GDM1 (cell line): ENCODE data around the gene LDB2.

Source experiments
- DNase-seq: peaks from one replicate; lab custom pipeline; 2025; lab: John Stamatoyannopoulos, UW

LDB2 gene

DNA sequence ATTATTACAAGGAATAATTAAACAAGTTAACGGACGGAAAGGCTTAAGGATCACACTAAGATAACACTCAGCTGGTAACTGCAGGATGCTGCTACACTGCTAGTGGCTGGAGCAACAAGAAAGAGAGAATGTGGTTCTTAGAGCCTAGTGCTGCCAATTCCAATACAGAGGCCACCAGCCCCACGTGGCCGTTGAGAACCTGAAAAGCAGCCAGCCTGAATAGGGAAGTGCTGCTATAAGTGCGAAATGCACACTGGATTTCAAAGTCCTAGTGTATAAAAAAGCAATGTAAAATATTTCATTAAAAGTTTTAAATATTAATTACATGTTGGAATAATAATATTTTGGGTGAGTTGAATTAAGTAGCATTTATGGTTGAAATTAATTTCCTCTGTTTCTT, 414.9 kb downstream of the LDB2 start:
- no peak for DNase-seq

- DNase-seq: no peak
Observed at GRCh38 chr4:16480011-16480410, 418.4 kb downstream of the LDB2 start.

- DNase-seq: no peak
Observed at GRCh38 chr4:16472537-16472936, 425.9 kb downstream of the LDB2 start.

- no peak for DNase-seq
Observed at GRCh38 chr4:16467061-16467460, 431.4 kb downstream of the LDB2 start.

- no peak for DNase-seq
Observed at GRCh38 chr4:16466581-16466980, 431.9 kb downstream of the LDB2 start.

DNA sequence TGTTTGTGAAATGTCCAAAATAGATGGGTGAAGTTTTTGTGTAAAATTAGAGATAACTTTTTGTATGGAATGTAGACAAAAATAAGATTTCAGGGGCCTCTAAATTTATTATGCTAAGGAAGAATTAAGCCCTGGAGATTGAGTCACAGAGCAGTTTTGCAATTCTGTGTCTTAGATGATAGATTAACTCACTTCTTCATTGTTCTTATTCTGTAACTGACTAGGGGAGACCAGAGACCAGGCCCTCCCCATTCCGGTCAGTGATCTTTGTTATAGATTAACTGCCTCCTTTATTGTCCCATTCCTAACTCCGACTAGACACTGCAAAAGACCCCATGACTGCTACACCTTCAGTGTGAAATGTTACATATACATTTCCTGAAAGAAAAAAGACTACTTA, 433.8 kb downstream of the LDB2 start:
- DNase-seq: no peak

GRCh38 chr4:16462656-16463055, 435.8 kb downstream of the LDB2 start:
- DNase-seq: no peak

DNA sequence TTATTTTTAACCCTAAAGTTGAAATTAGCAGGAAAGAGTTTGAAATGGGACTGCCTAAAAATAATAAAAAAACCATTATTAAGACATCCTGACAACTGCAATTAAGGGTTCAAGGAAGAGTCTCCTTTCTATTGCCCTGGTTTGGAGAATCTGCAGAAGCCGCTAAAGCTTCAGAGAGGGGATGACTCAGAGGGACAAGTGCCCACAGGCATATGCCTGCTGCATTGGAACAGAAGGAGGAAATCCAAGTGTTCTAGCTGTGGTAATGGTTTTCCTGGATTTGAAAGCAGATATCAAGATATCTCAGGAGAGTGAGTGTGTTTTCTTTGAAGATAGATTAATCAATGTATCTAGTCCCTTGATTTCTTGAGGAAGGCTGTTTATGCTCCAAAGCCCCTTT, 437.1 kb downstream of the LDB2 start:
- no peak for DNase-seq

DNA sequence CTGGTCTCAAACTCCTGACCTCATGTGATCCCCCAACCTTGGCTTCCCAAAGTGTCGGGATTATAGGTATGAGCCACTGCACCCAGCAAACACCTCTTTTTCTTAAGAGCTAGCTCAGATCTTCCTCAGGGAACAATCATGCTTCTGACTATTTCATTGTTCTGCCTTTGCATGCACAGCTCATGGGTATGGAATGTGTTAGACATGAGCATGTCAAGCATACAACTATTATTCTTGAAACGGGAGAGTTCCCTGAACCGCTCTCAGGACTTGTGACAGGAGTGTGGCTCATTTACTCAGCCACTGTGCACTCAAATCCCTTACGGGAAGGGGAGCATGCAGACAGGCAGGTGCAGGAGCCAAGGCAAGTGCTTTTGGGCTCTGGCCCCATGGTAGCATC, 440.5 kb downstream of the LDB2 start:
- DNase-seq: no peak
